ENCODE results near the gene ABTB2. TPM values are rescaled to one million over a fixed set of nuclear protein-coding genes. Genes with fewer than 3 reads are reported as not detected.
A peak's percentile ranks its signal among the peaks of the same experiment; 100 is the strongest.

ABTB2 gene
- total and polyA plus RNA-seq, 2 donors (not counting 1 experiment from before 2014, with no cell fraction given): 1.0 to 5.8 TPM

GRCh38 chr11:34209809-34210208, 148.0 kb downstream of the ABTB2 start:
- TF ChIP-seq EZH2 (IDR thresholded peaks at IDR 0.05; ENCODE audit: low read length, missing control alignments): no peak
- peak in 1 of 2 donors; percentile 6 for TF ChIP-seq CTCF (conservative IDR thresholded peaks at IDR 0.05 in 1 of 2, IDR thresholded peaks at IDR 0.05 in 1 of 2; ENCODE audit: low read depth in 1 of 2, low read length in 2 of 2)
- H3K4me3 ChIP-seq (replicated peaks in 1 of 4; ENCODE audit: control extremely low read depth in 1 of 4, insufficient read depth in 1 of 4, low read depth in 3 of 4, low read length in 4 of 4): no peak overlapping the region
- no peak for DNase-seq (ENCODE audit: low read depth in 2 of 2)

GRCh38 chr11:34208266-34209135, 149.3 kb downstream of the ABTB2 start:
- no peak overlapping the region for H3K4me3 ChIP-seq (replicated peaks in 1 of 4; ENCODE audit: control extremely low read depth in 1 of 4, insufficient read depth in 1 of 4, low read depth in 3 of 4, low read length in 4 of 4)
- H2AFZ ChIP-seq (ENCODE audit: low read length): no peak overlapping the region
- no peak overlapping the region for H3K27ac ChIP-seq (ENCODE audit: insufficient read depth, low read length)
- H4K20me1 ChIP-seq (ENCODE audit: control insufficient read depth, extremely low read depth, insufficient read depth, low read length): no peaks in the 10 kb centered on the region
- peak in 1 of 2 donors; percentile 56 for DNase-seq (ENCODE audit: low read depth in 2 of 2)
- no peaks in the 10 kb centered on the region for H3K27me3 ChIP-seq (ENCODE audit: control insufficient read depth, insufficient read depth, low read length)
- no peaks in the 10 kb centered on the region for H3K79me2 ChIP-seq (ENCODE audit: control insufficient read depth, insufficient read depth, low read length)
- no peaks in the 10 kb centered on the region for H3K9me3 ChIP-seq (ENCODE audit: control insufficient read depth, insufficient read depth, low read depth, low read length)
- no peaks in the 10 kb centered on the region for H3K36me3 ChIP-seq (ENCODE audit: control insufficient read depth, insufficient read depth, low read length)
- H3K9ac ChIP-seq (ENCODE audit: insufficient read depth, low read length): no peak overlapping the region
- no peak for TF ChIP-seq EZH2 (IDR thresholded peaks at IDR 0.05; ENCODE audit: low read length, missing control alignments)
- no peak for TF ChIP-seq CTCF (conservative IDR thresholded peaks at IDR 0.05 in 1 of 2, IDR thresholded peaks at IDR 0.05 in 1 of 2; ENCODE audit: low read depth in 1 of 2, low read length in 2 of 2)
- no peak overlapping the region for H3K4me2 ChIP-seq (ENCODE audit: extremely low read depth, insufficient read depth, low read length)
- H3K4me1 ChIP-seq (ENCODE audit: control insufficient read depth, extremely low read depth, insufficient read depth, low read length): peaks cover 2% of the 10 kb centered on the region

More at GRCh38 chr11:34209809-34210208, 148.0 kb downstream of the ABTB2 start:
- no peaks in the 10 kb centered on the region for H4K20me1 ChIP-seq (ENCODE audit: control insufficient read depth, extremely low read depth, insufficient read depth, low read length)
- H3K4me2 ChIP-seq (ENCODE audit: extremely low read depth, insufficient read depth, low read length): no peak overlapping the region
- H3K4me1 ChIP-seq (ENCODE audit: control insufficient read depth, extremely low read depth, insufficient read depth, low read length): peaks cover 2% of the 10 kb centered on the region
- H3K9me3 ChIP-seq (ENCODE audit: control insufficient read depth, insufficient read depth, low read depth, low read length): no peaks in the 10 kb centered on the region
- H3K27me3 ChIP-seq (ENCODE audit: control insufficient read depth, insufficient read depth, low read length): no peaks in the 10 kb centered on the region
- no peaks in the 10 kb centered on the region for H3K36me3 ChIP-seq (ENCODE audit: control insufficient read depth, insufficient read depth, low read length)
- H3K79me2 ChIP-seq (ENCODE audit: control insufficient read depth, insufficient read depth, low read length): no peaks in the 10 kb centered on the region
- H3K9ac ChIP-seq (ENCODE audit: insufficient read depth, low read length): no peak overlapping the region
- H2AFZ ChIP-seq (ENCODE audit: low read length): no peak overlapping the region
- H3K27ac ChIP-seq (ENCODE audit: insufficient read depth, low read length): no peak overlapping the region

- no peak overlapping the region for H3K27ac ChIP-seq (ENCODE audit: insufficient read depth, low read length)
These were observed 150.2 kb downstream of the ABTB2 start for GRCh38 chr11:34207487-34208180.

More at GRCh38 chr11:34207487-34208180, 150.2 kb downstream of the ABTB2 start:
- H3K4me2 ChIP-seq (ENCODE audit: extremely low read depth, insufficient read depth, low read length): no peak overlapping the region
- no peak overlapping the region for H2AFZ ChIP-seq (ENCODE audit: low read length)
- no peak for DNase-seq (ENCODE audit: low read depth in 2 of 2)
- H3K4me1 ChIP-seq (ENCODE audit: control insufficient read depth, extremely low read depth, insufficient read depth, low read length): peaks cover 2% of the 10 kb centered on the region
- no peaks in the 10 kb centered on the region for H3K9me3 ChIP-seq (ENCODE audit: control insufficient read depth, insufficient read depth, low read depth, low read length)
- no peak overlapping the region for H3K4me3 ChIP-seq (replicated peaks in 1 of 4; ENCODE audit: control extremely low read depth in 1 of 4, insufficient read depth in 1 of 4, low read depth in 3 of 4, low read length in 4 of 4)
- H4K20me1 ChIP-seq (ENCODE audit: control insufficient read depth, extremely low read depth, insufficient read depth, low read length): no peaks in the 10 kb centered on the region
- no peak for TF ChIP-seq EZH2 (IDR thresholded peaks at IDR 0.05; ENCODE audit: low read length, missing control alignments)
- TF ChIP-seq CTCF (conservative IDR thresholded peaks at IDR 0.05 in 1 of 2, IDR thresholded peaks at IDR 0.05 in 1 of 2; ENCODE audit: low read depth in 1 of 2, low read length in 2 of 2): no peak
- no peaks in the 10 kb centered on the region for H3K36me3 ChIP-seq (ENCODE audit: control insufficient read depth, insufficient read depth, low read length)
- no peaks in the 10 kb centered on the region for H3K27me3 ChIP-seq (ENCODE audit: control insufficient read depth, insufficient read depth, low read length)
- no peaks in the 10 kb centered on the region for H3K79me2 ChIP-seq (ENCODE audit: control insufficient read depth, insufficient read depth, low read length)
- no peak overlapping the region for H3K9ac ChIP-seq (ENCODE audit: insufficient read depth, low read length)
